Measurements from ENCODE around the gene SMCO1. TPM values are rescaled to one million over a fixed set of nuclear protein-coding genes. Genes with fewer than 3 reads are reported as not detected.
A peak's percentile ranks its signal among the peaks of the same experiment; 100 is the strongest.

The SMCO1 gene
- total and polyA plus RNA-seq, 2 donors (not counting 3 experiments of a cell fraction or from before 2014, with no cell fraction given) = not detected

DNA sequence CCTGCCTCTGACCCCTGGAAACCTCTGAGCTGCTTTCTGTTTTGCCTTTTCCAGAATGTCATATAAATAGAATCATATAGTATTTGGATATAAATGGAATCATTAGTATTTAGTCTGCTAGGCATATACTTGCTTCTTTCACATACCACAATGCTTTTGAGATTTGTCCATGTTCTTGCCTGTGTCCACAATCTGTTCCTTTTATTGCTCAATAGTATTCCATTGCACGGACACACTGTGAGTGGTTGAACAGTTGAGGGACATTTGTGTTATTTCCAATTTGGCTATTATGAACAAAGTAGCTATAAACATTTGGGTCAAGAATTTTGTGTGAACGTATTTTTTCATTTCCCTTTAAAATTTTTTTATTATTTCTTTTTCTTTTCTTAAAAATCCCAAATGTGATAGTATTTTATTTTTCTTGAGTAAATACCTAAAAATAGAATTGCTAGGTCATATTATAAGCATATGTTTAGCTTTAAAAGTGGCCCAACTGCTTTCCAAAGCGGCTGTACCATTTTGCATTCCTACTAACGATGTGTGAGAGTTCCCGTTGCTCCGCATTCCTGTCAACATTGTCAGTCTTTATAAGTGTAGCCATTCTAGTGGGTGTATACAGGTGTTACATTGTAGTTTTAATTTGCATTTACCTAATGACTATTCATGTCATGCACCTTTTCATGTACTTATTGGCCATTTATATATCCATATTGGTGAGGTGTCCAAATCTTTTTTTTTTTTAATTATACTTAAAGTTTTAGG, 26.7 kb upstream of the SMCO1 start:
- Histone ChIP-seq H3K9ac (replicated peaks; ENCODE audit: extremely low read depth, insufficient read depth, low read length) (no peak overlapping the region), H3K36me3 (ENCODE audit: control insufficient read depth in 2 of 2, extremely low read depth in 1 of 2, insufficient read depth in 2 of 2, low read length in 2 of 2) (no peaks in the 10 kb centered on the region), H3K27me3 (ENCODE audit: control insufficient read depth in 2 of 2, insufficient read depth in 2 of 2, low read length in 2 of 2) (peaks cover 2 to 3% of the 10 kb centered on the region in 2 experiments), H3K4me2 (ENCODE audit: insufficient read depth, low read length) (no peak overlapping the region), H2AFZ (ENCODE audit: low read depth, low read length) (no peak overlapping the region), H3K9me1 (replicated peaks; ENCODE audit: control insufficient read depth, extremely low read depth, insufficient read depth, low read length) (no peaks in the 10 kb centered on the region), H3K4me1 (ENCODE audit: control insufficient read depth, extremely low read depth, insufficient read depth, low read length) (no peaks in the 10 kb centered on the region), H4K20me1 (replicated peaks; ENCODE audit: control insufficient read depth, extremely low read depth, insufficient read depth, low read length) (no peaks in the 10 kb centered on the region), H3K9me3 (replicated peaks; ENCODE audit: control insufficient read depth, insufficient read depth, low read length) (no peaks in the 10 kb centered on the region), H3K27ac (ENCODE audit: insufficient read depth, low read depth, low read length) (no peak overlapping the region), H3K79me2 (ENCODE audit: control insufficient read depth, insufficient read depth, low read length) (no peaks in the 10 kb centered on the region), H3K4me3 (replicated peaks in 1 of 3; ENCODE audit: insufficient read depth in 1 of 3, low read depth in 1 of 3, low read length in 3 of 3) (no peak overlapping the region)
- intact Hi-C loops (cut with micrococcal nuclease) (no loop called here), dilution Hi-C loops (cut with MboI; ENCODE audit: extremely low pct_ligation_motif_present, low sequenced_read_pairs) (no loop called here)
- TF ChIP-seq CTCF (IDR thresholded peaks at IDR 0.05; ENCODE audit: extremely low read depth in 1 of 2, insufficient read depth in 1 of 2, low read depth in 1 of 2, low read length in 2 of 2) (no peak), MAX (IDR thresholded peaks at IDR 0.05; ENCODE audit: insufficient read depth, insufficient read length) (no peak)
- CTCF ChIA-PET = interaction anchor here (0.8 to 1.3 kb wide), 3 partner anchors 14 to 152 kb away, joined by 3 to 5 read pairs (median 4); no protein-coding TSS in a partner anchor
- DNase-seq (ENCODE audit: low read depth, low spot score) (no peak), FAIRE-seq (no peak)
- BruUV-seq (replicated peaks) = no TSS peak
- POLR2A ChIA-PET = no interaction called here

- H3K36me3 ChIP-seq (ENCODE audit: control insufficient read depth in 2 of 2, extremely low read depth in 1 of 2, insufficient read depth in 2 of 2, low read length in 2 of 2) = no peaks in the 10 kb centered on the region
- H3K4me1 ChIP-seq (ENCODE audit: control insufficient read depth, extremely low read depth, insufficient read depth, low read length) = peaks cover 4% of the 10 kb centered on the region
- TF ChIP-seq CTCF (IDR thresholded peaks at IDR 0.05; ENCODE audit: extremely low read depth in 1 of 2, insufficient read depth in 1 of 2, low read depth in 1 of 2, low read length in 2 of 2) (peak; percentile 45 to 48), POLR2AphosphoS5 (IDR thresholded peaks at IDR 0.05; ENCODE audit: insufficient read depth, low read depth, low read length) (no peak), POLR2A (IDR thresholded peaks at IDR 0.05; ENCODE audit: low read depth, low read length) (no peak)
- ChIA-PET POLR2A (no interaction called here), CTCF (interaction anchor here (0.6 to 2.9 kb wide), 7 partner anchors 9 to 157 kb away, joined by 3 to 16 read pairs (median 3); no protein-coding TSS in a partner anchor)
- H3K4me2 ChIP-seq (ENCODE audit: insufficient read depth, low read length) = no peak overlapping the region
- H3K27me3 ChIP-seq (ENCODE audit: control insufficient read depth in 2 of 2, insufficient read depth in 2 of 2, low read length in 2 of 2) = no peaks in the 10 kb centered on the region
- dilution Hi-C loops (cut with MboI; ENCODE audit: extremely low pct_ligation_motif_present, low sequenced_read_pairs) (no loop called here), intact Hi-C loops (cut with micrococcal nuclease) (loop anchor here (1.0 kb wide), 1 partner anchor 147 kb away; no protein-coding TSS in a partner anchor)
- no peak overlapping the region for H3K4me3 ChIP-seq (replicated peaks in 1 of 3; ENCODE audit: insufficient read depth in 1 of 3, low read depth in 1 of 3, low read length in 3 of 3)
- FAIRE-seq (peak; percentile 18), DNase-seq (ENCODE audit: low read depth, low spot score) (no peak)
- no peak overlapping the region for H3K27ac ChIP-seq (ENCODE audit: insufficient read depth, low read depth, low read length)
- H3K79me2 ChIP-seq (ENCODE audit: control insufficient read depth, insufficient read depth, low read length) = no peaks in the 10 kb centered on the region
- H3K9ac ChIP-seq (replicated peaks; ENCODE audit: extremely low read depth, insufficient read depth, low read length) = no peak overlapping the region
- no peaks in the 10 kb centered on the region for H4K20me1 ChIP-seq (replicated peaks; ENCODE audit: control insufficient read depth, extremely low read depth, insufficient read depth, low read length)
- no peak overlapping the region for H2AFZ ChIP-seq (ENCODE audit: low read depth, low read length)
- H3K9me1 ChIP-seq (replicated peaks; ENCODE audit: control insufficient read depth, extremely low read depth, insufficient read depth, low read length) = no peaks in the 10 kb centered on the region
- BruUV-seq (replicated peaks) = no TSS peak
- H3K9me3 ChIP-seq (replicated peaks; ENCODE audit: control insufficient read depth, insufficient read depth, low read length) = no peaks in the 10 kb centered on the region
These were observed 22.3 kb upstream of the SMCO1 start for GRCh38 chr3:196537319-196537984.

All from endothelial cell of umbilical vein (primary cell).